Measurements from ENCODE around the gene OPN4.

The OPN4 gene

DNA sequence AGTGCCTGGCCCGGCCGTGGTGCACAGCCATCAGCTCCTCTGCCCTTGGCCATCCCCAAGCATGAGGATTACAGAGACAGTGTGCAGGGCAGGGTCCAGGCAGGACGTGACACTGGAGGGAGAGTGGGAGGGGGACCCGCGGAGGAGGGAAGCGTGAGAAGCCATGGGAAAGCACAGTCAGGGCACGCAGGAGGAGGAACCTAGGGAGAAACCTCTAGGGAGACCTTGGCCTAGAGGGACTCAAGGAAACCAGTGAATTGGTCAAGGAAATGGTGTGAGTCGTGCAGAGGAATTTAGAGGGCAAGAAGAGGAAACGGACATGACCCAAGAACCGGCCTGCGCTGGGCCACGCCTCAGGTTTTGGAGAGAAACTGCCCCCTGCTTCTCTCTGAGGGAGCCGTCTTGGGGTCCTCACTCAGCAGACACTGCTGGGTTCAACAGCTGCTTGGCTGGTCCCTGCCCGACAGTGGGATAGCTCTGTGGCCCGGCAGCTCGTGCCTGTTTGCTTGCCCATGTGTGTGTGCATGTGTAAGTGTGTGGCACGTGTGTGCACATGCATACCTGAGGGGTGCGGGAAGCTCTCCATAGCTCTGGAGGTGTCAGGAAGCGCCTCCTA lies 3.2 kb downstream of the OPN4 start:
- no peak overlapping the region for H3K9ac ChIP-seq (ENCODE audit: low read length)
- H3K4me3 ChIP-seq (ENCODE audit: low read length): no peak overlapping the region
- no peak overlapping the region for H3K27ac ChIP-seq (ENCODE audit: low read length)
- no peaks in the 10 kb centered on the region for H3K27me3 ChIP-seq (ENCODE audit: control insufficient read depth, insufficient read depth, low read length)
- peaks cover 4% of the 10 kb centered on the region for H3K4me1 ChIP-seq (ENCODE audit: control insufficient read depth, low read depth, low read length)
- H3K9me3 ChIP-seq (ENCODE audit: control insufficient read depth, low read depth, low read length): no peaks in the 10 kb centered on the region
- H3K36me3 ChIP-seq (ENCODE audit: control insufficient read depth, low read depth, low read length): no peaks in the 10 kb centered on the region

DNA sequence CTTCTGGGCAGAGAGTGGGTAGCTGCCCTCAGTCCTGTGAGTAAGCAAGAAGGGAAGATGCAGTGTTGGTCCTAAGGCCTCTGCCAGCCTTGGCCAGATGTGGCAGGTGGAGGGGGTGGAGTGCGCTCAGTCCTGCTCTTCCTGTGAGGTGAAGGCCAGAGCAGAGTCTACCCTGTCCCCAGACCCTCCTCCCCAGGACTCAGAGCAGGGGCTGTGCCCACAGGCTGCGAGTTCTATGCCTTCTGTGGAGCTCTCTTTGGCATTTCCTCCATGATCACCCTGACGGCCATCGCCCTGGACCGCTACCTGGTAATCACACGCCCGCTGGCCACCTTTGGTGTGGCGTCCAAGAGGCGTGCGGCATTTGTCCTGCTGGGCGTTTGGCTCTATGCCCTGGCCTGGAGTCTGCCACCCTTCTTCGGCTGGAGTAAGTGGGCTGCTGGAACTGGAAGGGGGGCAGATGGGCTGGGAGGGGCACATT lies 4.0 kb downstream of the OPN4 start:
- Histone ChIP-seq H3K27ac (ENCODE audit: low read length) (no peak overlapping the region), H3K27me3 (ENCODE audit: control insufficient read depth, insufficient read depth, low read length) (no peaks in the 10 kb centered on the region), H3K9ac (ENCODE audit: low read length) (no peak overlapping the region), H3K4me1 (ENCODE audit: control insufficient read depth, low read depth, low read length) (no peaks in the 10 kb centered on the region), H3K4me3 (ENCODE audit: low read length) (no peak overlapping the region), H3K36me3 (ENCODE audit: control insufficient read depth, low read depth, low read length) (no peaks in the 10 kb centered on the region), H3K9me3 (ENCODE audit: control insufficient read depth, low read depth, low read length) (no peaks in the 10 kb centered on the region)

DNA sequence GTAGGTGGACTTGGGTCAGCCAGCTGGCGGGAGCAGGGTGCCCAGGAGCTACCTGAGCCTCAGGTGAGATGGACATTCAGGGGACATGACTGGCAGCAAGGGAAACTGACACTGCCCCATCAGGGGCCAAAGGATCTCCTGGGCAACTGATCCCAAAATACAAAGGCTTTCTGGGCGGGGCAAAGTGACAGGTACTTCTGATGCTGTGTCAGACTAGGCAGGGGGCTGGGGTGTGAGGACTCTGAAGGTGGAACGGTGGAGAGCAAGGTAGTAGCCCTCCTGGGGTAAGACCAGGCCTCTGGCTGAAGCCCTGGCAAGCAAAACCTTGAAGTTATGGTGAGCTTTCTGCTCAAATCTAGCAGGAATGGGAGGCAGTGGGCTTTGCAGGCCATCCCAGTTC lies 4.4 kb downstream of the OPN4 start:
- Histone ChIP-seq H3K27me3 (ENCODE audit: control insufficient read depth, insufficient read depth, low read length) (no peaks in the 10 kb centered on the region), H3K9me3 (ENCODE audit: control insufficient read depth, low read depth, low read length) (no peaks in the 10 kb centered on the region), H3K4me3 (ENCODE audit: low read length) (no peak overlapping the region), H3K27ac (ENCODE audit: low read length) (no peak overlapping the region), H3K4me1 (ENCODE audit: control insufficient read depth, low read depth, low read length) (no peaks in the 10 kb centered on the region), H3K9ac (ENCODE audit: low read length) (no peak overlapping the region), H3K36me3 (ENCODE audit: control insufficient read depth, low read depth, low read length) (no peaks in the 10 kb centered on the region)

DNA sequence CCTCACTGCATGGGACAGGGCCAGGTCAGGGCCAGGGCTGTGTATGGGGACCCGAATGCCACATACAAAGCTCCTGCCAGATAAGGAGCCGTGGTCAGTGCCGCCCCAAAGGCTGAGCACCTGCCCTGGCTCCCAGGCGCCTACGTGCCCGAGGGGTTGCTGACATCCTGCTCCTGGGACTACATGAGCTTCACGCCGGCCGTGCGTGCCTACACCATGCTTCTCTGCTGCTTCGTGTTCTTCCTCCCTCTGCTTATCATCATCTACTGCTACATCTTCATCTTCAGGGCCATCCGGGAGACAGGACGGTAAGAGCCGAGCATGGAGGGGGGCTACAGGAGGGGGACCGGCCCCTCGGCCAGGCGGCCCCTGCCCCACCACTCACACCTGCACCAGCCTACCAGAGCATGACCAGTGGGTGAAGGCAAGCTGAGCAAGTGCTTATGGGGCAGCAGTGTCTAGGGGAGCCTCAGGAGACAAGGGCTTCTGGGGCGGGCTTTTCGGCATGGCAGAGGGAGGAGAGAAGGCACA lies 4.9 kb downstream of the OPN4 start:
- Histone ChIP-seq H3K27me3 (ENCODE audit: control insufficient read depth, insufficient read depth, low read length) (no peaks in the 10 kb centered on the region), H3K27ac (ENCODE audit: low read length) (no peak overlapping the region)

DNA sequence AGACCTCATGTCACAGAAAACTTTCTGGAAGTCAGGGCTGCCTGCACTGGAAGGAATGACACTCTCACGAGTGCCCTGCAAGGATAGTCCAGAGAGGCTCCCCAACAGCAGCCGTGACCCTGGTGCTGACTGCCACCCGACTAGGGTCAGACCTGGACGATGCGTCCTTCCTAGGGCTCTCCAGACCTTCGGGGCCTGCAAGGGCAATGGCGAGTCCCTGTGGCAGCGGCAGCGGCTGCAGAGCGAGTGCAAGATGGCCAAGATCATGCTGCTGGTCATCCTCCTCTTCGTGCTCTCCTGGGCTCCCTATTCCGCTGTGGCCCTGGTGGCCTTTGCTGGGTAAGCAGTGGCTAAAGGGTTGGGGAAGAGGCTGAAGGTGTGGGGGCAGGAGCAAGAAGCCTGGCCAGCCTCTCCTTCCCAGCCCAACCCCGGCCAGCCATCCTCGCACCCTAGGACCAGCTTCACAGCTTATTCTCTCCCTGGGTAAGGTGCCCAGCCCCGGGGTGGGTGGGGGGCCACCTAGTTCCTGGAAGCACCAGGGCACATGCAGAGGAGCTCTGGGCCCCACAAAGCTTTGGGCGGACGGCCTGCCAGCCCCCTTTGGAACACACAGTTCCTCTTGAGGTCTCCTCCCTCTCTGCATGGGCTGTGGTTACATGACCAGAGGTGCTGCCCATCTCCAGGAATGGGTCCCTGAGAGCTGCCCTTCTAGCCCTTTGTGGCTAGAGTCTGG lies 5.5 kb downstream of the OPN4 start:
- no peak overlapping the region for H3K9ac ChIP-seq (ENCODE audit: low read length)
- H3K4me3 ChIP-seq (ENCODE audit: low read length): no peak overlapping the region
- no peaks in the 10 kb centered on the region for H3K9me3 ChIP-seq (ENCODE audit: control insufficient read depth, low read depth, low read length)
- H3K27ac ChIP-seq (ENCODE audit: low read length): no peak overlapping the region
- no peaks in the 10 kb centered on the region for H3K4me1 ChIP-seq (ENCODE audit: control insufficient read depth, low read depth, low read length)
- H3K36me3 ChIP-seq (ENCODE audit: control insufficient read depth, low read depth, low read length): no peaks in the 10 kb centered on the region
- no peaks in the 10 kb centered on the region for H3K27me3 ChIP-seq (ENCODE audit: control insufficient read depth, insufficient read depth, low read length)

More for the DNA sequence above, 4.9 kb downstream of the OPN4 start:
- H3K4me1 ChIP-seq (ENCODE audit: control insufficient read depth, low read depth, low read length): no peaks in the 10 kb centered on the region
- no peaks in the 10 kb centered on the region for H3K9me3 ChIP-seq (ENCODE audit: control insufficient read depth, low read depth, low read length)
- H3K9ac ChIP-seq (ENCODE audit: low read length): no peak overlapping the region
- no peaks in the 10 kb centered on the region for H3K36me3 ChIP-seq (ENCODE audit: control insufficient read depth, low read depth, low read length)
- no peak overlapping the region for H3K4me3 ChIP-seq (ENCODE audit: low read length)

DNA sequence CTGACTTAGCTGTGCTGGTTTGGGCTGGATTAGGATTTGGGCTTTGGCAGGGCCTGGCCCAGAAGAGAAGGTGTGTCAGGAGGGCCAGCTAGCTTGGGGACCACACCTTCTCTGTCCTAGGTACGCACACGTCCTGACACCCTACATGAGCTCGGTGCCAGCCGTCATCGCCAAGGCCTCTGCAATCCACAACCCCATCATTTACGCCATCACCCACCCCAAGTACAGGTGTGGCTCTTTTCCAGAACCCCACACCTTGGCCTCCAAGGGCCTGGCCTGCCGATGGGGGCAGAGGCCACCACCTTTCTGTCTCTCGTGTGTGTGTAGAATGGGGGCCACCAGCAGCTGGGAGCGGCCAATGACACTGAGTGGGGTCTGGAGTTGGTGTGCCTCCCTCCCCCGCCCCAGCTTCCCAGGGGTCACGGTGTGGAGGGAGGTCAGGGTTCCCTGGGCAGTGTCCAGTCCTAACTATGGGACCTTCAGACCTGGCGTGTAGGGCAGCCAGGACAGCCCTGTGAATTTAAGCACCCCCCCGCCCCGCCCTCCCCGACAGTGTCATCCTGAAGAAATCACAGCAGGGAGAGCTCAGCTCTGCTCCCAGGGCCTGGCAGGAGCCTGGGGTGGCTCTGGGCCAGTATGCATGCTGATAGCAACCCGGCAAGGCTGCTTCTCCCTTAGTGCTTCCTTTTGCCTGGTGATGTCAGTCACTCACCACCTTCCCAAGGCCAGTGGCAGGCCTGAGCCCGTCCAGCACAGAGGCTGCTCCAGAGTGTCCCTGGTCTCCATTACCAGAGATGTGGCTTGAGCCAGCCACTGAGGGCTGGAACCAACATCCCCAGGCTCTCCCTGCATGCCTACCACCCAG lies 7.0 kb downstream of the OPN4 start:
- Histone ChIP-seq H3K27me3 (ENCODE audit: control insufficient read depth, insufficient read depth, low read length) (no peaks in the 10 kb centered on the region), H3K4me1 (ENCODE audit: control insufficient read depth, low read depth, low read length) (no peaks in the 10 kb centered on the region), H3K9me3 (ENCODE audit: control insufficient read depth, low read depth, low read length) (no peaks in the 10 kb centered on the region), H3K27ac (ENCODE audit: low read length) (no peak overlapping the region), H3K4me3 (ENCODE audit: low read length) (no peak overlapping the region), H3K36me3 (ENCODE audit: control insufficient read depth, low read depth, low read length) (no peaks in the 10 kb centered on the region), H3K9ac (ENCODE audit: low read length) (no peak overlapping the region)

DNA sequence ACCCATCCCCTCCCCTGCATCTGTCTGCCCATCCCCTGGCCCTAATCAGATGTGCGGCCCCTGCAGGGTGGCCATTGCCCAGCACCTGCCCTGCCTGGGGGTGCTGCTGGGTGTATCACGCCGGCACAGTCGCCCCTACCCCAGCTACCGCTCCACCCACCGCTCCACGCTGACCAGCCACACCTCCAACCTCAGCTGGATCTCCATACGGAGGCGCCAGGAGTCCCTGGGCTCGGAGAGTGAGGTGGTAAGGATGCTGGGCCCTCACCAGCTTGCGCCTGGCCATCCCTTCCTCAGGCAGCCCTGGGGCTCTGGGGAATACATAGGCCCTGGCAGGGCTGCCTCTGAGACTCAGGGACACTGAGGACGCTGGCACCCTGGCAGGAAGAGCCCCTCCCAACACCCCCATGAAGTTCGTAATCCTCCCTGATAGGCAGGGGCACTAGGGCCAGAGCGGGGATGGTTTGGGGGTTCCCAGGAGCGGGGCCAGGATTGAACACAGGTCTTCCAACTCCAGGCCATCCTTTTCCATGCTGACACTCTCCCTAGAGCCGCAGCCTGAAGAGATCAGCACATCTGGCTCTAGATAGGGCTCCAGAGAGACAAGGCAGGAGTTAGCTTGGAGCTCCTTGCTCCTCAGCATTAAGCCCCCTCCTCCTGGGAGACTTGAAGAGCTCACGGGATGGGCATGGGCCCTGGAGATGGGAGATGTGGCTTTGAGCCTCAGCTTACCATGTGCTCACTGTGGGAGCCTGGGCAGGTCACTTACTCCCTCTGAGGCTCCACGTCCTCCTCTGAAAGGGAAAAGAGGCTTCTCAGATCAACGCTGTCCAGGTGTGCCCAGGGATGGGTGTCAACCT lies 8.1 kb downstream of the OPN4 start:
- H3K27ac ChIP-seq (ENCODE audit: low read length): no peak overlapping the region
- no peaks in the 10 kb centered on the region for H3K27me3 ChIP-seq (ENCODE audit: control insufficient read depth, insufficient read depth, low read length)

DNA sequence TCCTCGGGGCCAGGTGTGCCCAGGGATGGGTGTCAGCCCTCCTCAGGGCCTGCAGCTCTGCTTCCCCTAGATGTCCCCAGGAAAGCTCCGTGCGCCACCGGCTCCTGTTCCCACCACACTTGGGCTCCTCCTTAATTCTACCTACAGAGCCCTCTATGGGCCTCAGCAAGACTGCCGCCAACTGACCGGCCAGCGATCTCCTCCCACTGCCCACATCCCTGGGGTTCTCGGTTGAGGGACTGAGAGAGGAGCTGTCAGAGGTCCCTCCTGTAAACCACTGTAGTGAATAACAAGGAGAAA lies 8.6 kb downstream of the OPN4 start:
- no peak overlapping the region for H3K4me3 ChIP-seq (ENCODE audit: low read length)
- H3K4me1 ChIP-seq (ENCODE audit: control insufficient read depth, low read depth, low read length): no peaks in the 10 kb centered on the region
- no peak overlapping the region for H3K9ac ChIP-seq (ENCODE audit: low read length)
- H3K9me3 ChIP-seq (ENCODE audit: control insufficient read depth, low read depth, low read length): no peaks in the 10 kb centered on the region
- no peak overlapping the region for H3K27ac ChIP-seq (ENCODE audit: low read length)
- no peaks in the 10 kb centered on the region for H3K27me3 ChIP-seq (ENCODE audit: control insufficient read depth, insufficient read depth, low read length)
- H3K36me3 ChIP-seq (ENCODE audit: control insufficient read depth, low read depth, low read length): no peaks in the 10 kb centered on the region

More for the DNA sequence above, 8.1 kb downstream of the OPN4 start:
- no peak overlapping the region for H3K4me3 ChIP-seq (ENCODE audit: low read length)
- H3K36me3 ChIP-seq (ENCODE audit: control insufficient read depth, low read depth, low read length): no peaks in the 10 kb centered on the region
- H3K9ac ChIP-seq (ENCODE audit: low read length): no peak overlapping the region
- H3K9me3 ChIP-seq (ENCODE audit: control insufficient read depth, low read depth, low read length): no peaks in the 10 kb centered on the region
- H3K4me1 ChIP-seq (ENCODE audit: control insufficient read depth, low read depth, low read length): no peaks in the 10 kb centered on the region

DNA sequence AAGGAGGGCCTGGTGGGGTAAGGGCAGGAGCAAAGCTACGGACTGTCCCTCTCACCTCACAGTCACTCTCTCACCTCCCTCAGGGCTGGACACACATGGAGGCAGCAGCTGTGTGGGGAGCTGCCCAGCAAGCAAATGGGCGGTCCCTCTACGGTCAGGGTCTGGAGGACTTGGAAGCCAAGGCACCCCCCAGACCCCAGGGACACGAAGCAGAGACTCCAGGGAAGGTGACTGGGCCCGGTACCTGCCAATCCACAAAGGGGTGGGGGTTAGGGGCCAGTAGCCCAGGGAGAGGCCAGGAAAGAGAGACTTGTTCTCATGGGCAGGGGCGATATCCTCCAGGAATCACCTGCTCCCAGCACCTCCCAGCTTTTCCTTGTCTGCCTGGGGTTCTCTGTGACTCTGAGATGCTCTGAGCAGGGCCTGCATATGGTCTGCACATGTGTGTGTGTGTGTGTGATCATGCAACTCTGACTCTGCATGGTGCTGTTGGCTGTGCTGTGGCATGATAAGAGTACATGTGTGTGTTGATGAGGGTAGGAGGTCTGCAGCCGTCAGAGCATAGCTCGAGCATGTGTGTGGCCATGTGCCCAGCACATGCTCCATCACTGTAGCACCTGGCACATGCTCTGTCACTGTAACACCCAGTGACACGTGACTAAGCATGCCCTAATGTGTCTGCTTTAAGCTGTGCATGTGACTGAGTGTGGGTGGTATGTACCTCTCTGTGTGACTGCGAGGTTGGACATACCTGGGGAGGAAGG lies 9.4 kb downstream of the OPN4 start:
- H3K27me3 ChIP-seq (ENCODE audit: control insufficient read depth, insufficient read depth, low read length): no peaks in the 10 kb centered on the region
- H3K27ac ChIP-seq (ENCODE audit: low read length): no peak overlapping the region
- no peaks in the 10 kb centered on the region for H3K9me3 ChIP-seq (ENCODE audit: control insufficient read depth, low read depth, low read length)
- no peak overlapping the region for H3K4me3 ChIP-seq (ENCODE audit: low read length)
- H3K9ac ChIP-seq (ENCODE audit: low read length): no peak overlapping the region
- no peaks in the 10 kb centered on the region for H3K36me3 ChIP-seq (ENCODE audit: control insufficient read depth, low read depth, low read length)
- no peaks in the 10 kb centered on the region for H3K4me1 ChIP-seq (ENCODE audit: control insufficient read depth, low read depth, low read length)

DNA sequence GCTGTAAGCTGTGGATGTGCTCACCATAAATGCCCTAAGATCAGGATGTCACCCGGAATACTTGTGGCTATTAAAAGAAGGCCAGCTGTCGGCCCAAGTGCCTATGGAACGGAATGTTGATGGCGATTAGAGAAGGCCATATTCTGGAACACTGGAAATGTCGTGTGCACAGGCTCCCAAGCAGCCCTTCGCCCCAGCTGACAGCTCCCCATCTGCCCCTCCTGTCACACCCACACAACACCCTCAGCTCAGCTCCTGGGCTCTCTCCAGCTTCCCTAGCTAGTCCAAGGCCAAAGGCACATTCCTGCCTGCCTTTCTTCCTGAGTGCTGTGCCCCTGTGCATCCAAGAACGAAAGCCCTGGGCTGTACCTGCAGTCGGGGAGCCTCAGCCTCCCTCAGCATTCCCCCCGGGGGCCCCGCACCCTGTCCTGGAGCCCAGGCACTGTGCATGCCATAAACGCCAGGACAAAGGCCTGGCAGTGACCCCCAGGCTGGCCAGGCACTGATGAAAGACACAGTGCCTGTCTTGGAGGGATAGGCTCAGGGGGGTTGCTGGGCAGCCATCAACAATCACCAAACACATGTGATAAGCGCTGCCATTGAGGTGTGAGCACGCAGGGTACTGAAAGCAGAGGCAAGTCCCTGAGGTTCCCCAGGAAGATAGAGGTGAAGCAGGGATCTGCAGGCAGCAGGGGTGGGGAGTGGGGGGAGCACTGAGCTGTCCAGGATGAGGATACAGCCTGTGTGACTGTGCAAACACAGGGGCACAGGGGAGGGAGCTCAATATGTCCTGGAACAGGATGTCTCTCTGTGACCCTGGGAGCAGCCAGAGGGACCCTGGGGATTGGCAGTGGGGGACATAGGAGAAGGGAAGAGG lies 10.2 kb downstream of the OPN4 start:
- Histone ChIP-seq H3K4me1 (ENCODE audit: control insufficient read depth, low read depth, low read length) (no peaks in the 10 kb centered on the region), H3K27me3 (ENCODE audit: control insufficient read depth, insufficient read depth, low read length) (no peaks in the 10 kb centered on the region), H3K27ac (ENCODE audit: low read length) (no peak overlapping the region), H3K4me3 (ENCODE audit: low read length) (no peak overlapping the region), H3K9ac (ENCODE audit: low read length) (no peak overlapping the region), H3K36me3 (ENCODE audit: control insufficient read depth, low read depth, low read length) (no peaks in the 10 kb centered on the region), H3K9me3 (ENCODE audit: control insufficient read depth, low read depth, low read length) (no peaks in the 10 kb centered on the region)
